ENCODE results near the gene ADIG.

Gene ADIG

DNA sequence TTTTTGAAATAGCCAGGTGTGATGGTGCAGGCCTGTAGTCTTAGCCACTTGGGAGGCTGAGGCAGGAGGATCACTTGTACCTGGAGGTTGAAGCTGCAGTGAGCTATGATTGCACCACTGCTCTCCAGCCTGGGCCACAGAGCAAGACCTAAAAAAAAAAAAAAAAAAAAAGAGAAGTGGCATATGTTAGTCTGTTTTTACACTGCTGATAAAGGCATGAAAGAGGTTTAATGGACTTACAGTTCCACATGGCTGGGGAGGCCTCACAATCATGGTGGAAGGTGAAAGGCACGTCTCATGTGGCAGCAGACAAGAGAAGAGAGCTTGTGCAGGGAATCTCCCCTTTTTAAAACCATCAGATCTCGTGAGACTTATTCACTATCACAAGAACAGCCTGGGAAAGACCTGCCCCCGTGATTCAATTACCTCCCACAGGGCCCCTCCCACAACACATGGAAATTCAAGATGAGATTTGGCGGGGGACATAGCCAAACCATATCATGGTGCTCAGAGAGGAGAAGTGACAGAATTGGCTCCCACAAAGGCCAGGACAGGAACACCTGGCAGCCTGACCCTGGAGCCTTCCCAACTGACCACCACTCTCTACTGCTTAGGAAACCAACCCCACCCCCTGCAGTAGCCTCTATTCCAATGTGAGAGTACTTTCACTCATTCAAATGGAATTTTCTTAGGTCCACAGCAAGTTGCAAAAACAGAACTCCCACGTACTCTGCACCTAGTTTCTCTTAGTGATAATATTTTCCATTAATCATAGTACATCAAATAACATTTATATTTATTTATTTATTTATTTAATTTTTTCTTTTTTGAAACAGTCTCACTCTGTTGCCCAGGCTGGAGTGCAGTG is 50.4 kb downstream of the ADIG start:
- no peaks in the 10 kb centered on the region; the same call in 1 of the 2 replicates for H3K36me3 ChIP-seq
- H3K9me3 ChIP-seq (ENCODE audit: severe bottlenecking), result no peaks in the 10 kb centered on the region
- no peak for TF ChIP-seq CTCF (IDR thresholded peaks at IDR 0.05; ENCODE audit: low read depth, low read length)
- no peak overlapping the region for H3K27ac ChIP-seq
- DNase-seq, result no peak
- no peak overlapping the region for H3K4me3 ChIP-seq (ENCODE audit: low read depth, low read length)
- no peaks in the 10 kb centered on the region for H3K27me3 ChIP-seq (ENCODE audit: insufficient read depth, low read depth, severe bottlenecking)

- no peak overlapping the region for H3K27ac ChIP-seq
- no peaks in the 10 kb centered on the region for H3K9me3 ChIP-seq (ENCODE audit: severe bottlenecking)
- DNase-seq, result peak; percentile 75
- no peaks in the 10 kb centered on the region; the same call in 1 of the 2 replicates for H3K36me3 ChIP-seq
- H3K4me3 ChIP-seq (ENCODE audit: low read depth, low read length), result no peak overlapping the region
- no peaks in the 10 kb centered on the region for H3K27me3 ChIP-seq (ENCODE audit: insufficient read depth, low read depth, severe bottlenecking)
- TF ChIP-seq CTCF (IDR thresholded peaks at IDR 0.05; ENCODE audit: low read depth, low read length), result peak; percentile 84
These were observed 52.6 kb downstream of the ADIG start for GRCh38 chr20:38633577-38634093.

- H3K27me3 ChIP-seq (ENCODE audit: insufficient read depth, low read depth, severe bottlenecking), result no peaks in the 10 kb centered on the region
- DNase-seq, result peak; percentile 37
- H3K9me3 ChIP-seq (ENCODE audit: severe bottlenecking), result no peaks in the 10 kb centered on the region
- H3K36me3 ChIP-seq, result no peaks in the 10 kb centered on the region; the same call in 1 of the 2 replicates
- no peak for TF ChIP-seq CTCF (IDR thresholded peaks at IDR 0.05; ENCODE audit: low read depth, low read length)
- H3K4me3 ChIP-seq (ENCODE audit: low read depth, low read length), result no peak overlapping the region
- no peak overlapping the region for H3K27ac ChIP-seq
These were observed 54.8 kb downstream of the ADIG start for GRCh38 chr20:38635721-38636288.

Measured in WERI-Rb-1 (cell line).